ENCODE measurements around the gene MYADML2. TPM values are rescaled to one million over a fixed set of nuclear protein-coding genes. Genes with fewer than 3 reads are reported as not detected.
A peak's percentile ranks its signal among the peaks of the same experiment; 100 is the strongest.
"Not testable (repeated sequence)": the region's sequence is repeated elsewhere in the genome, so short reads cannot be mapped to it uniquely, and the experiment has no call there.

The MYADML2 gene
- total RNA-seq, 1 donor from 2014 or later, result 0.41 TPM

GRCh38 chr17:81927152-81927652 is 19.8 kb downstream of the MYADML2 start:
- FAIRE-seq, result no peak
- DNase-seq (ENCODE audit: low spot score in 2 of 2), result peak; percentile 60 to 63

DNA sequence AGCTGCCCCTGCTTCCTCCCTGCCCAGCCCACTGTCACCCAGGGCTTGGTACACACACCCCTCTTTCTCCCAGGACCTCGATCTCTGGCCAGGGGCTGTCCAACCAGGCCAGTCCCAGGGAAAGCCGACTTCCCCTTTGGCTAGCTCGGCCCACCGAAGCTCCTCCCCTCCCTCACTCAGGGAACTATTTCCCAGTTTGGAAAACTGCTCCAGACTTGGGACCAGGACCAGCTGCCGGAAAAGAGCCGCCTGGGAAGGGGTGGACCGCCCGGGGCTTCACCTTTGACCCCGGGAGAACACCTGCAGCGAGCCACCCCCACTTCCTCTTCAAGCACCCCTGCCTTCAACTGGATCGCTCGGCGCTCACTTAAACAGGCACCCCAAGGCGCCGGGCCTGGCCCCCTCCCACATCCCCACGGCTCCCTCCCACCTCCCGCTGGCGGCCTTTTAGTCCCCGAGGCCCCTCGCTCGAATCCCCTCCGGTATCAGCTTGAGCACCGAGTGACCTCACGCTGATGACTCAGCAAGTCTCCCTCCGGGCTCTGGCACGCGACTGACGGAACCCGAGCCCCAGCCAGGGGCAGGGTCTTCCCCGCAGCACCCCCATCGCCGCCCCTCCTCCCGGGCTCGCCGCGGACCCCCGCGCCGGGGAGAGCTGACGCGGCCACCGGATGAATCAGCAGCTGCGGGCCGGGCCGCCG is 20.4 kb downstream of the MYADML2 start:
- FAIRE-seq, result no peak

GRCh38 chr17:81925860-81926450 is 21.1 kb downstream of the MYADML2 start:
- DNase-seq (ENCODE audit: low spot score in 2 of 2), result no peak
- no peak for FAIRE-seq

More for the DNA sequence above, 20.4 kb downstream of the MYADML2 start:
- peak; percentile 72 to 75 for DNase-seq (ENCODE audit: low spot score in 2 of 2)

DNA sequence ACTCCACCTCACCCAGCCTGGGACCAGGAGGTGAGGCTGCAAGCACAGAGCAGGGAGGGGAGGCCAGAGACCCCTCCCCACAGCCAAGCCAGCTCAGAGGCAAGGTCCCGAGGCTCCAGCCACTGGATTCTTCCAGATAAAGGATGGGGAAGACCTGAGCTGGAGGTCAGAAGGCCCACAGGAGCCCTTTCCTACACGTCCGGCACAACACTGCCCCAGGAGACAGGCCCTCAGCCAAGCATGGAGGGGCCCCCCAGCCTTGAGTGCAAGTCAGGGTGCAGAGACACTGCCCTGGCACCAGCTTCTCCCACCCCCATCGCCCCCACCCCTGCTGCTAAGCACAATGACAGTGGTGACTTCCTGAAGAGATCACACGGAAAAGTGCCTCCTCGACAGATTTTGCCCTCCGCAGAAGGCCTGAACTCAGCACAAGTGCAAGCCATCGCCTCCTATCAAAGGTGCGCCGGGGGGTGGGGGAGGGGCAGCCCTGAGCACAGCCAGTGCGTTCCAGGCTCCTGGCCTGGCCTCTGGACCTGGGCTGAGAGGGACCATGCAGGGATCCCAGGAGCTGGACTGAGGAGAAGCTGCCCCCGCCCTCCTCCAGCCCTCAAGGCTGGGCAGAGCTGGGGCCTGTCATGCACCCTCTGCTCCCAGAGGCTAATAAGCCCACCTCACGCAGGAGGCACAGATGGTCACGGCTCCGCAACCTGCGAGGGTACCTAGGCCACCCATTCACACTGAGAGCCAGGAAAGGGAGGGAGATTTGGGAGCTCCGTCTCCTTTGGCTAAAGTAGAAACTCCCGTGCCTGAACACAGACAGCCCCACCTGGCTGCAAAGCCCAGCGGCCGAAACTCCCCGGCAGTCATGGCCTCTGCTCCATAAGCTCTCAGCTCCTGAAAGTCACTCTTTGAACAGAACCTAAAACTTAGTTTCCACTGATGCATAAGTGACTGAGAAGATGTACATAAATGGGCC is 22.2 kb downstream of the MYADML2 start:
- DNase-seq (ENCODE audit: low spot score in 2 of 2), result no peak

GRCh38 chr17:81923302-81924260 is 23.5 kb downstream of the MYADML2 start:
- FAIRE-seq, result no peak
- DNase-seq (ENCODE audit: low spot score in 2 of 2), result peak; percentile 65 to 74

More for the DNA sequence above, 22.2 kb downstream of the MYADML2 start:
- FAIRE-seq, result no peak

DNA sequence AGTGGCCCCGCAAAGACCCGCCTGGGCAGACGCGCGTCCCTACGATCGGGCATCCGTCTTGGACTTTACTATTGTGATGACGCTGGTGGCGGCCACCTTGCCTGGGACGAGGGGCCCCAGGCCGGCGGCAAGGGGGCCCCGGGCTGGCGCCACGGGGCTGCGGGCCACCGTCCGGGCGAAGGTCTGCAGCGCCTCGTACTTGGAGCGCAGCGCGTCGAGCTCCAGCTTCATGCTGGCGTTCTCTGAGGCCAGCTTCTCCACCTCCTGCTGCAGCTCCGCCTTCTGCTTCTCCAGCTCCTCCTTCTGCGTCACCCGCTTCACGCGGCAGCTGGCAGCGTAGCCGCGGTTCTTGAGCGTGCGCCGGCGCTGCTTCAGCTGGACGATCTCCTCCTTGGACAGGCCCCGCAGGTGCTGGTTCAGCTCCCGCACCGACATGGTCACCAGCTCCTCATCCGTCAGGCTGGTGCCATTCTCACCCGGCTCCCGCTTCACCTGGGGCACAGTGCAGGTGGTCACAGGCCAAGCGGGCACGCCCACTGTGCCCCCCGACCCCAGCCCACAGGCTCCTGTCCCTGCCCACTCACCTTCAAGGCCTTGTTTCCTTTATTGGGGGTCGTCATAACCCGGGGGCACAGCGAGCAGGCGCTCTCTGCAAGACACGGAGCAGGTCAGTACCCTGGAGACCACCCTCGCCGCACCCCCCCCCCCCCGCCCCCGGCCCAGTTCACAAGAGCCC is 24.3 kb downstream of the MYADML2 start:
- DNase-seq (ENCODE audit: low spot score in 2 of 2), result no peak
- FAIRE-seq, result no peak

DNA sequence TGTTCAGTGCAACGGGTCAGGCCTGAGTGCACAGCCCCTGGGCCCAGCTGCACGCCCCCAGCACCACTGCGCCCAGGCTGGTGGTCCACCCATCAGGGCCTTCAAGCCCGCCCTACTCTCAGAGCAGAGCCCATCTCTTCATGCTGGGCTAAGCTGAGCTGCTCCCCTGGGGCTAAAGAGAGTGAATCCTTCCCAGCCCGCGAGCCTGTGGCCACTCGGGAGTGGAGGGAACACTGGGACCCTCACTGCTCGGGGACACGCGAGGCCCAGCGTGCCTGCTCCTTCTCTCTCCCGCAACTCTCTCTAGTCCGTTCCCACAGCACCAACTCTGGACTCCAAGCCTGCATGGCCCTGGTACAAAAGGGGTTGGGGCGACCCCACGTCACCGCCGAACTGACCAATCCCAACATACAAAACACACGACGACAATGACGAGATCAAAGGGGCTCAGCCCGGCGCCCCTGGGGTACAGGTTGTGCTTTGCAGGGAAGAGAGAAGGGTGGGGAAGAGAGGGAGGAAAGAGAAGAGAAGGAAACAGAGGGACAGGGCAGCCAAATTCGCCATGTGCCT is 25.0 kb downstream of the MYADML2 start:
- DNase-seq (ENCODE audit: low spot score in 2 of 2), result no peak
- FAIRE-seq, result no peak

- peak; percentile 17 for FAIRE-seq
- DNase-seq (ENCODE audit: low spot score in 2 of 2), result no peak
Observed at GRCh38 chr17:81921537-81921862, 25.5 kb downstream of the MYADML2 start.

DNA sequence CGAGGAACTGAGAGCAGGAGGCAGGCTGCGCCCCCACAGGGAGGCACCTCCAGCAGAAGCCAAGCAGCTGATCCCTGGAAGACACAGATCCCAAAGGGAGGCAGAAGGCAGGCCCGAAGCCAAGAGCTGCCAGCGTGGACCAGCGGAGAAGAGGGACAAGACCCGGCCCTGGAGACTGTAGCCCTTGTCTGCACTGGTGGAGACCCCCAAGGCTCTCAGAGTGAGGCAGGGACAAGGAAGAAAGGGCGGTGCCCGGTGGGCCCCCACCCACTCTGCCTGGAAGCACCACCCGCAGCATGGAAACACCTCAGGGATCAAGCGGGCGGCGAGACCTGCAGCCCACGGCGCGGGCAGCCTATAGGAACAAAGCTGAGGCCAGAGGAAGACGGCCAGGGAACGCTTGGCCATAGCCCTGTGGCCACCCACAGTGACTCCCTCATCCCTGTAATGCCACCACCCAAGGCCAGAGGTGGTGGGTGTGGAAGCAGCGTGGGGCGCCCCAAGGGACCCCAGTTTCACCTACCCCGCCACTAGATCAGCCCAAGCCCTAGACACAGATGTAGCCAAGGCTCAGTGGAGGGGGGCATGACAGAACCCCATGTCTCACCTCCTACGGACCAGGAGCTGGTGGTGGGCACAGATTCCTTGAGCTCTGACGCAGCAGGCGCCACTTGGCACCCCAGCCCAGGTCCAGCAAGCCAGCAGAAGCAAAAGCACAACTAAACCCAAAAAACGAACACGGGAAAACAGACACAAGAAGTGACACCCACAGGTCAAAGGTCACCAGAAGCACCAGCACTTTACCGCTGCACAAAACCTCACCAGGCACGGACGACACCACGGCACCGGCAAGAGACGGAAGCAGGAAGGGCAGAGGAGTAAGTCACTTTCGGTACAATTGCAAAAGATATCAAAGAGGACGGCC is 26.2 kb downstream of the MYADML2 start:
- FAIRE-seq (no peak), DNase-seq (ENCODE audit: low spot score in 2 of 2) (no peak)

DNA sequence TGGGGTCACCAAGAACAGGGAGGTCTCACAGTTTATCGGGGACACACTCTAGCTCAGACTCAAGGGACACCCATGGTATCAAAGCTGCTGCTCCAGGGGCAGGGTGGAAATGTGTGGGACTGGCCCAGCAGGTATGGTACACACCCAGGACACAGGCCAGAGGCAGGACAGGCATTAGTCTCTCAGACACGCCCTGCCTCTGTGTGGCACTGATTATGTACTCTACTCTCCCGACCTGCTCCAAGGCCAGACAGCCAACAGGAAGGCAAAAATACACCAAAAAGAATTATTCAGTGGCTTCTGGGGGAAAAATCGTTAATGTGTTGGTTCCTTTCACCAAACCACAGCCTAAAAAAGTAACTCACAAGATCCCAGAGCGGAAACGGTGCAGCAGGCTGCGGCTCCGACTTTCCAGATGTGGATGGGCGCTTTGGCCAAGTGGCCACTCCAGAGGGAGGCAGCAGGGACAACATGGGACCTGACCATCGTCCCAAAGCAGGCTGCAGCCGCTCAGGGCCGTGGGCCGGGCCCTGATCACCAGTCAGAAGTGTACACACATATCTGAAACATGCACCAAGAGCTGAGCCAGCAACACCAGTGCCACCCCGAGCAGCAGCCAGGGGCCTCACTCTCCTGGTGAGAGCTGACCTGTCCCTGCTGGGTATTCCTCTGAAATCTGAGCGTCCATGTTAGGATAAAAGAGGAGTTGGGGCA is 28.0 kb downstream of the MYADML2 start:
- no peak for FAIRE-seq

DNA sequence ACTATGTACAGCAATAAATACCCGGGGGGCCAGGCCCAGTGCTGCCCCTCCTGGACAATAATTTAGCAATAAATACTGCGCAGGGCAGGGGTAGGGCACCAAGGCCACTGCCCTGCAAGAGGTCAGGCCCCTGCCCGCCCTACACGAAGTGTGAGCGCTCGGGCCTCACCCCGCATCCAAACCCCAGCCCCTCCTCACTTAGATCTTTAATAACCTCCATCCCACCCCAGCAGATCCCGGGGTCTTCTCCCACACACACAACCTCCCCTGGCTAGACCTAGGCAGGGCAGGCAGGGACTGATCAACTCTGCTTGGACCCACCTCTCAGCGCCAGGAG is 28.7 kb downstream of the MYADML2 start:
- not testable (repeated sequence) for FAIRE-seq

More for the DNA sequence above, 28.0 kb downstream of the MYADML2 start:
- no peak for DNase-seq (ENCODE audit: low spot score in 2 of 2)

DNA sequence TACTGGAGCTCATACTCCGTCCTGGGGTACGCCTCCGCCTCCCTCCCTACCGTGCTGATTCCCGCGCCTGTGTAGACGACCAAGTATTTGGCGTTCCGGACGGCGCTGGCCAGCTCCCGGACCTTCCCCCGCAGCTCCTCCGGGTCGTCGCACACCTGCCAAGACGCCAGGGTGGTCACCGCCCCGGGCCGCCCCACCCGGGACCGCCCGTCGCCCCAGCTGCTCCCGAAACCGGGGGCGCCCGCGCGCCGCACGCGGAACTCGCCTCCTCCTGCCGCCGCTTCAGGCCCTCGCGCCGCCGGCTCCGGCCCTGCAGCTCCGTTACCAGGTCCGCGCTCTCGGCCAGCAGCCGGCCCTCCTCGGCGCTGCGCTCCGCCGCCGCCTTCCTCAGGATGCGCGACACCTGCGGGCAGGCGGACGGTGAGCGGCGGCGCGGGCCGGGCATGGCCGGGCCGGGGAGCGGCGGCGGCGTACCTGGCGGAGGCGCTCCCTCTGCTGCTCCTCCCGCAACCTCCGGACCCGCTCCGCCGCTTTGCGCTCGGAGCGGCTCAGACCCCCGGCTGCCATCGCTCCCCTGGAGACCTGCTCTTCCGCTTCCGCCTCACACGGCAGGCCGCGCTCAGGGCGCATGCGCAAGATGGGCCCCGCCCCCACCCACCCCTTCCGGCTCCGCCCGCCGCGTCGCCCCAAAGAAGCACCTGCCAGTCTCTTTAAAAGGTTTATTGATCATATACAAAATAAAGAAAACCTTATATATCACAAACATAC is 29.3 kb downstream of the MYADML2 start, which contains the start of gene SIRT7:
Gene SIRT7 (minus strand): TSS at position 612 of the 768 bp plus-strand sequence. CDS start 45 bp downstream, at position 567.
- peak; percentile 98 to 99 for DNase-seq (ENCODE audit: low spot score in 2 of 2)
- no peak for FAIRE-seq

More for the DNA sequence above, 28.7 kb downstream of the MYADML2 start:
- not testable (repeated sequence) for DNase-seq (ENCODE audit: low spot score in 2 of 2)

GRCh38 chr17:81916234-81917001 is 30.6 kb downstream of the MYADML2 start:
- FAIRE-seq (no peak), DNase-seq (ENCODE audit: low spot score in 2 of 2) (no peak)

GRCh38 chr17:81915331-81915730 is 31.7 kb downstream of the MYADML2 start:
- FAIRE-seq (no peak), DNase-seq (ENCODE audit: low spot score in 2 of 2) (no peak)

DNA sequence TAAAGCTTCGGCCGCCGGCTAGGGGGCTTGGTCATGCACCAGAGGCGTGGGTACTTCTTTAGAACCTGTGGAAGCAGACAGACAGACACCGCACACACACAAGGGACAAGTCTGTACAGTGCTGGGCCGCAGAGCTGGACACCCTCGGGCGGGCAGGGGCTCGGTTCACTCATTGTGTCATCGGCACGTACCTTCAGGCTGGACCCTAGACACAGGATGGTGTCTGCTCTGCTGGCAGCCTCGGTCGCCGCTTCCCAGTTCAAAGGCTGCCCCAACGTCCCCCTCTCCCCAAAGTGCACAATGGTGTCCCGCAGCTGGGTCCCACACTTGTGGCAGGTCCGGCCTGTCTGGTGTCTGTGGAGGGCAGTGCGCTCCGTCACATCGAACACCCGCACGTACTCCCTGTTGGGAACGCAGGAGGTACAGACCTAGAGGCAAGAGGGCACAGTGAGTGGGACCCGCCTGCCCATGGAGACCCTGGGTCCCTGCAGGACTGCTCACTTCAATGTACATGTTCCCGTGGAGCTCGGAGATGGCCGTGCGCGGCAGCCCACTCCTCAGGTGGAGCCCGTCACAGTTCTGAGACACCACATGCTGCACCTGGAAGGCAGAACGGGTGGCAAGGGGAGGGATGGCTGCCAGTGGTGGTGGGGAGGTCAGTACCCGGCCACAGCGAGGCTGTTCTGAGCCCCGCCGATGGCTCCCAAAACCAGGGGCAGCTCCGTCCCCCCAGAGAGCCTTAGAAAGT is 32.8 kb downstream of the MYADML2 start:
- DNase-seq (ENCODE audit: low spot score in 2 of 2) (no peak), FAIRE-seq (no peak)
